Endothelial cell of umbilical vein (primary cell): ENCODE results near the gene RBSN. TPM values are rescaled to one million over a fixed set of nuclear protein-coding genes. Genes with fewer than 3 reads are reported as not detected.

ENCODE experiments used
- BruUV-seq: library from RNA; stranded (reverse); fragments of 400-500 nt; replicated peaks from 2 replicates; lab custom pipeline; 2021; lab: Mats Ljungman, UMichigan
- CTCF ChIA-PET: fragments of 300-600, 350-600 bp; sonication (Branson Sonifier 250); formaldehyde crosslinking; loops from one replicate; lab custom pipeline; 2021; ENCODE audit warnings: antibody characterized with exemption, inconsistent platforms; lab: Charles Lee
- POLR2A ChIA-PET: fragments of 300-600, 350-600 bp; sonication (Branson Sonifier 250); formaldehyde crosslinking; loops from one replicate; lab custom pipeline; 2021; ENCODE audit warnings: antibody characterized with exemption, inconsistent platforms; lab: Charles Lee
- DNase-seq: peaks from one replicate; pipeline ENCODE4 v3.0.0-alpha.2; 2011; ENCODE audit warnings: low read depth, low spot score
- FAIRE-seq: peaks from 2 replicates; lab custom pipeline; 2011; peaks lifted over from hg19 to GRCh38; lab: Jason Lieb, UNC
- H2AFZ ChIP-seq: 2 replicates; pipeline ENCODE4 v1.6.0; 2012; ENCODE audit warnings: low read depth, low read length, control low read depth, inconsistent platforms
- H3K27ac ChIP-seq: 2 replicates; pipeline ENCODE4 v1.5.1; 2011; ENCODE audit warnings: low read depth, mild to moderate bottlenecking, control low read depth, low read length, moderate library complexity; ENCODE audit not compliant: insufficient read depth
- H3K27me3 ChIP-seq, 2 experiments: 2 replicates each; pipeline versions ENCODE4 v1.6.0 to v1.6.1; 2011; ENCODE audit warnings: low read length in 2 of 2, mixed read lengths in 1 of 2; ENCODE audit not compliant: control insufficient read depth in 2 of 2, insufficient read depth in 2 of 2
- H3K36me3 ChIP-seq, 2 experiments: 2 replicates in 1 of 2; 3 replicates in 1 of 2; pipeline ENCODE4 v1.5.1; 2011; ENCODE audit warnings: low read length in 2 of 2, mild to moderate bottlenecking in 1 of 2, moderate library complexity in 1 of 2; ENCODE audit not compliant: control insufficient read depth in 2 of 2, insufficient read depth in 2 of 2; ENCODE audit errors: extremely low read depth in 1 of 2
- H3K4me1 ChIP-seq: 3 replicates; pipeline ENCODE4 v1.5.1; 2011; ENCODE audit warnings: mild to moderate bottlenecking, low read length; ENCODE audit not compliant: control insufficient read depth, insufficient read depth; ENCODE audit errors: extremely low read depth
- H3K4me2 ChIP-seq: 2 replicates; pipeline ENCODE4 v1.6.1; 2011; ENCODE audit warnings: low read length, control low read depth, mixed read lengths; ENCODE audit not compliant: insufficient read depth
- H3K4me3 ChIP-seq, 3 experiments: fragments of 200-600 bp in 1 of 3; sonication (generic), shearing (Covaris generic) in 1 of 3; replicated peaks in 1 of 3; 2 replicates each; pipeline ENCODE4 v1.5.1; 2011 to 2016; ENCODE audit warnings: control low read depth in 3 of 3, low read length in 3 of 3, mild to moderate bottlenecking in 2 of 3, inconsistent platforms in 1 of 3, low read depth in 1 of 3, moderate library complexity in 1 of 3; ENCODE audit not compliant: insufficient read depth in 1 of 3
- H3K79me2 ChIP-seq: 2 replicates; pipeline ENCODE4 v1.6.0; 2012; ENCODE audit warnings: low read length, inconsistent platforms; ENCODE audit not compliant: control insufficient read depth, insufficient read depth
- H3K9ac ChIP-seq: replicated peaks from 2 replicates; pipeline ENCODE3; 2011; ENCODE audit warnings: low read length, control low read depth; ENCODE audit not compliant: insufficient read depth; ENCODE audit errors: extremely low read depth
- H3K9me1 ChIP-seq: replicated peaks from 3 replicates; pipeline ENCODE4 v1.6.0; 2011; ENCODE audit warnings: mild to moderate bottlenecking, low read length; ENCODE audit not compliant: control insufficient read depth, insufficient read depth; ENCODE audit errors: extremely low read depth
- H3K9me3 ChIP-seq: replicated peaks from 2 replicates; pipeline ENCODE4 v1.5.1; 2012; ENCODE audit warnings: low read length, inconsistent platforms; ENCODE audit not compliant: control insufficient read depth, insufficient read depth
- H4K20me1 ChIP-seq: replicated peaks from 2 replicates; pipeline ENCODE3; 2011; ENCODE audit warnings: mild to moderate bottlenecking, low read length; ENCODE audit not compliant: control insufficient read depth, insufficient read depth; ENCODE audit errors: extremely low read depth
- EZH2 ChIP-seq: IDR thresholded peaks from 2 replicates; pipeline ENCODE4 v1.6.1; 2012; ENCODE audit warnings: borderline replicate concordance, low read depth, mild to moderate bottlenecking, moderate library complexity, low read length, inconsistent platforms; ENCODE audit not compliant: severe bottlenecking
- FOS ChIP-seq: IDR thresholded peaks from 2 replicates; pipeline ENCODE4 v1.6.1; 2011; ENCODE audit warnings: mild to moderate bottlenecking, low read length, moderate library complexity, borderline replicate concordance; ENCODE audit not compliant: insufficient read depth
- GATA2 ChIP-seq: IDR thresholded peaks from 2 replicates; pipeline ENCODE4 v1.7.0; 2011; ENCODE audit warnings: low read depth, mild to moderate bottlenecking, moderate library complexity, mixed read lengths, low read length; ENCODE audit not compliant: insufficient read length, insufficient read depth
- JUN ChIP-seq: IDR thresholded peaks from 2 replicates; pipeline ENCODE4 v1.6.1; 2011; ENCODE audit warnings: borderline replicate concordance, low read depth; ENCODE audit not compliant: insufficient read length, insufficient read depth
- MYC ChIP-seq: IDR thresholded peaks from one replicate; pipeline ENCODE4 v1.6.1; 2011; ENCODE audit warnings: mild to moderate bottlenecking, low read depth, low read length
- POLR2A ChIP-seq: IDR thresholded peaks from 2 replicates; pipeline ENCODE4 v1.6.1; 2012; ENCODE audit warnings: low read depth, mild to moderate bottlenecking, control low read depth, low read length
- POLR2AphosphoS5 ChIP-seq: IDR thresholded peaks from 2 replicates; pipeline ENCODE4 v1.6.1; 2012; ENCODE audit warnings: low read depth, mild to moderate bottlenecking, control low read depth, low read length, moderate library complexity; ENCODE audit not compliant: insufficient read depth
- dilution Hi-C: fragments of 300-500 bp; cut with MboI; formaldehyde crosslinking; loops from one replicate; pipeline ENCODE4 v1.15.0; 2019; ENCODE audit warnings: low sequenced_read_pairs; ENCODE audit not compliant: extremely low pct_ligation_motif_present
- intact Hi-C: fragments of 100-400 bp; cut with micrococcal nuclease; formaldehyde crosslinking; loops from one replicate; pipeline ENCODE4 v1.10.0; 2022
- polyA plus RNA-seq, 4 experiments: library from polyadenylated mRNA; depleted of rRNA in 3 of 4; stranded (reverse) in 3 of 4; unstranded in 1 of 4; fragments of >200 nt; gene quantifications; 2 replicates each; pipeline versions ENCODE4 v1.2.1 to v1.2.3, GENCODE V29; 2011 to 2012; ENCODE audit warnings: missing spikeins in 1 of 4
- total RNA-seq: library from RNA; stranded (reverse); gene quantifications from 2 replicates; pipeline ENCODE4 v1.2.3, GENCODE V29; 2021
- TF ChIP-seq, protein P1 (sequence below): IDR thresholded peaks from 2 replicates; pipeline ENCODE4 v1.6.1; 2011; ENCODE audit not compliant: insufficient read depth, insufficient read length
- TF ChIP-seq, protein P2 (sequence below), 2 donors: IDR thresholded peaks; 1 replicate in 1 of 2; 2 replicates in 1 of 2; pipeline ENCODE4 v1.5.1; 2011; ENCODE audit warnings: low read length in 2 of 2, mild to moderate bottlenecking in 2 of 2, moderate library complexity in 2 of 2, control low read depth in 1 of 2, inconsistent platforms in 1 of 2, low read depth in 1 of 2; ENCODE audit not compliant: insufficient read depth in 1 of 2; ENCODE audit errors: extremely low read depth in 1 of 2

Gene RBSN
- total and polyA plus RNA-seq, 2 donors (not counting 3 experiments of a cell fraction or from before 2014, with no cell fraction given) = 6.7 to 23.6 TPM

DNA sequence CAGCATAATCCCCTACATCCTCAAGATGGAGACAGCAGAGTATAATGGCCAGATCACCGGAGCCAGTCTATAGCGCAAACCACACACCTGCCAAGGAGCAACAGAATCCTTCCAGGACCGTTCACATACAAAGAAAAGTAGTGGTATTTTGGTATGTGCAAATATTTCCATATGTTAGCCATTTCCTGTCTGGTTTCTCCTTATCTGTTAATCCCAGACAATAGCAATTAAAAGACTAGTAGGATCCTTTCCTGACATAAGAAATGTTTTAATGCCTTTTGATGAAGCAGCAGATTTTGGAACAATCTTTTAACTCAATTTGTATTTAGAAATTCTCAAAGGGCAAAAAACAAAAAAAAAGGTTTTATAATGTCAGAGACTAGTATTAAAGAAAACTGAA, 56.0 kb downstream of the RBSN start:
- Histone ChIP-seq H3K27me3 (no peaks in the 10 kb centered on the region), H2AFZ (no peak overlapping the region), H3K4me2 (peak overlapping the region; percentile 60), H3K9ac (no peak overlapping the region), H3K27ac (peak overlapping the region; percentile 71), H4K20me1 (no peaks in the 10 kb centered on the region), H3K36me3 (peaks cover 20 to 25% of the 10 kb centered on the region in 2 experiments), H3K4me1 (peaks cover 36% of the 10 kb centered on the region), H3K9me1 (no peaks in the 10 kb centered on the region), H3K79me2 (peaks cover 10% of the 10 kb centered on the region), H3K9me3 (no peaks in the 10 kb centered on the region), H3K4me3 (no peak overlapping the region)
- CTCF ChIA-PET = interaction anchor here (1.0 to 1.6 kb wide), 2 partner anchors 9 to 22 kb away, joined by 5 to 6 read pairs; partner anchors contain the start of gene MRPS25
- intact Hi-C loops = loop anchor here (1.0 to 10.0 kb wide), 2 partner anchors 22 to 238 kb away; partner anchors contain the start of gene MRPS25
- peak; percentile 74 for FAIRE-seq
- DNase-seq = peak; percentile 76
- POLR2A ChIA-PET = no interaction called here
- TF ChIP-seq, protein P1, sequence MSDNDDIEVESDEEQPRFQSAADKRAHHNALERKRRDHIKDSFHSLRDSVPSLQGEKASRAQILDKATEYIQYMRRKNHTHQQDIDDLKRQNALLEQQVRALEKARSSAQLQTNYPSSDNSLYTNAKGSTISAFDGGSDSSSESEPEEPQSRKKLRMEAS = no peak
- TF ChIP-seq GATA2 (peak; percentile 42), JUN (peak; percentile 47)
- no TSS peak for BruUV-seq
- dilution Hi-C loops = no loop called here

DNA sequence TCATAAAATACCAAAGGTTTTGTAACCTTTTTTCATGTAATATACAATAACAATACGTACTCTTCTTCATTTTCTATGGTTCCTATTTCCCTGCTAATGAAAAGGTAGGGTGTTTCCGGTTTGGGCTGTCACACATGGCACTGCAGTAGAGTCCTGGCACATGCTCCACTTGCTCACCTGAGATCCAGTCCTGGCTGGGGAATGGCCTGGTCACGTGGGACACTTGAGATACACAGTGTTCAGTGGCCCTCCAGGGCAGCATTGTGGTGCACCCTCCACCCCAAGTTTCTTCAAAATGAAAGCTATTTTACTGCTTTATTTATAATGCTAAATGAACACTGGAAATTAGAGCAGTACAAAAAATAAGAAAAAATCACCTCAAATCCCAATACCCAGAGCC, 57.0 kb downstream of the RBSN start:
- H3K9me3 ChIP-seq = no peaks in the 10 kb centered on the region
- H3K79me2 ChIP-seq = peaks cover 10% of the 10 kb centered on the region
- TF ChIP-seq, protein P1 = no peak
- no peak for TF ChIP-seq POLR2AphosphoS5
- TF ChIP-seq EZH2 = no peak
- no peak for TF ChIP-seq JUN
- TF ChIP-seq, protein P2, sequence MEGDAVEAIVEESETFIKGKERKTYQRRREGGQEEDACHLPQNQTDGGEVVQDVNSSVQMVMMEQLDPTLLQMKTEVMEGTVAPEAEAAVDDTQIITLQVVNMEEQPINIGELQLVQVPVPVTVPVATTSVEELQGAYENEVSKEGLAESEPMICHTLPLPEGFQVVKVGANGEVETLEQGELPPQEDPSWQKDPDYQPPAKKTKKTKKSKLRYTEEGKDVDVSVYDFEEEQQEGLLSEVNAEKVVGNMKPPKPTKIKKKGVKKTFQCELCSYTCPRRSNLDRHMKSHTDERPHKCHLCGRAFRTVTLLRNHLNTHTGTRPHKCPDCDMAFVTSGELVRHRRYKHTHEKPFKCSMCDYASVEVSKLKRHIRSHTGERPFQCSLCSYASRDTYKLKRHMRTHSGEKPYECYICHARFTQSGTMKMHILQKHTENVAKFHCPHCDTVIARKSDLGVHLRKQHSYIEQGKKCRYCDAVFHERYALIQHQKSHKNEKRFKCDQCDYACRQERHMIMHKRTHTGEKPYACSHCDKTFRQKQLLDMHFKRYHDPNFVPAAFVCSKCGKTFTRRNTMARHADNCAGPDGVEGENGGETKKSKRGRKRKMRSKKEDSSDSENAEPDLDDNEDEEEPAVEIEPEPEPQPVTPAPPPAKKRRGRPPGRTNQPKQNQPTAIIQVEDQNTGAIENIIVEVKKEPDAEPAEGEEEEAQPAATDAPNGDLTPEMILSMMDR (IDR thresholded peaks at IDR 0.05; ENCODE audit: extremely low read depth in 1 of 2, insufficient read depth in 1 of 2, low read depth in 1 of 2, low read length in 2 of 2) = no peak
- TF ChIP-seq GATA2 = no peak
- TF ChIP-seq MYC = no peak
- TF ChIP-seq POLR2A = no peak
- TF ChIP-seq FOS = no peak
- DNase-seq (no peak), FAIRE-seq (no peak)
- H3K27ac ChIP-seq = peak overlapping the region; percentile 31
- POLR2A ChIA-PET = no interaction called here
- no peak overlapping the region for H3K4me3 ChIP-seq
- H2AFZ ChIP-seq = no peak overlapping the region
- no peaks in the 10 kb centered on the region for H3K9me1 ChIP-seq
- H3K27me3 ChIP-seq = no peaks in the 10 kb centered on the region
- BruUV-seq = no TSS peak
- dilution Hi-C loops = no loop called here
- H3K36me3 ChIP-seq = peaks cover 20% of the 10 kb centered on the region in 2 experiments
- no peak overlapping the region for H3K9ac ChIP-seq
- no peaks in the 10 kb centered on the region for H4K20me1 ChIP-seq
- CTCF ChIA-PET = interaction anchor here (1.6 kb wide), 1 partner anchor 10 kb away, joined by 6 read pairs; no protein-coding TSS in a partner anchor
- intact Hi-C loops = loop anchor here (10.0 kb wide), 1 partner anchor 237 kb away; no protein-coding TSS in a partner anchor
- peaks cover 36% of the 10 kb centered on the region for H3K4me1 ChIP-seq
- H3K4me2 ChIP-seq = no peak overlapping the region
